HepG2 (cell line): ENCODE results near the gene HORMAD2. TPM values are rescaled to one million over a fixed set of nuclear protein-coding genes. Genes with fewer than 3 reads are reported as not detected.

Experiments used
- ATF3 ChIP-seq: sonication (generic); formaldehyde crosslinking; IDR thresholded peaks from 2 replicates; pipeline ENCODE4 v1.4.0; 2020; ENCODE audit warnings: missing genetic modification reagents
- CEBPB ChIP-seq: IDR thresholded peaks from 2 replicates; pipeline ENCODE4 v1.6.1; 2011; ENCODE audit warnings: low read depth, low read length, improper control_type of control experiment, borderline replicate concordance
- CEBPG ChIP-seq: IDR thresholded peaks from 2 replicates; pipeline ENCODE4 v1.6.1; 2016
- CHCHD3 ChIP-seq: sonication (generic); formaldehyde crosslinking; IDR thresholded peaks from 2 replicates; pipeline ENCODE4 v1.8.0; 2022; ENCODE audit warnings: mild to moderate bottlenecking, missing genetic modification reagents, moderate library complexity
- CREB1 ChIP-seq, 2 experiments: fragments of 450-650 bp in 1 of 2; IDR thresholded peaks; 2 replicates each; pipeline ENCODE4 v1.6.1; 2016 to 2017; ENCODE audit warnings: control low read depth in 1 of 2, mild to moderate bottlenecking in 1 of 2, missing compliant biosample characterization in 1 of 2, missing genetic modification characterization in 1 of 2
- ELF1 ChIP-seq: sonication (generic); formaldehyde crosslinking; IDR thresholded peaks from 2 replicates; pipeline ENCODE4 v1.4.0; 2020; ENCODE audit warnings: missing genetic modification reagents
- FOSL2 ChIP-seq: sonication (generic); formaldehyde crosslinking; IDR thresholded peaks from 2 replicates; pipeline ENCODE4 v1.4.0; 2020; ENCODE audit warnings: missing genetic modification reagents
- GABPB1 ChIP-seq: IDR thresholded peaks from 2 replicates; pipeline ENCODE4 v1.6.1; 2016; ENCODE audit warnings: mild to moderate bottlenecking, missing genetic modification reagents, moderate library complexity, missing compliant biosample characterization
- MAFG ChIP-seq: sonication (generic); formaldehyde crosslinking; IDR thresholded peaks from 2 replicates; pipeline ENCODE4 v1.5.1; 2020; ENCODE audit warnings: mild to moderate bottlenecking, missing genetic modification reagents
- MTA3 ChIP-seq: sonication (generic); formaldehyde crosslinking; IDR thresholded peaks from 2 replicates; pipeline ENCODE4 v1.4.0; 2020; ENCODE audit warnings: missing genetic modification reagents
- MXI1 ChIP-seq: IDR thresholded peaks from 3 replicates; pipeline ENCODE4 v1.6.1; 2012; ENCODE audit warnings: low read depth, low read length, inconsistent platforms, borderline replicate concordance
- SAP130 ChIP-seq: IDR thresholded peaks from 2 replicates; pipeline ENCODE4 v1.6.1; 2016; ENCODE audit warnings: low read depth
- SUZ12 ChIP-seq: fragments of 150-350 bp; IDR thresholded peaks from 2 replicates; pipeline ENCODE4 v1.6.1; 2014; ENCODE audit warnings: low read depth, low read length
- ZFP82 ChIP-seq: sonication (generic); formaldehyde crosslinking; IDR thresholded peaks from 2 replicates; pipeline ENCODE4 v1.5.1; 2020; ENCODE audit warnings: mild to moderate bottlenecking, missing genetic modification reagents, borderline replicate concordance
- ZNF720 ChIP-seq: sonication (generic); formaldehyde crosslinking; IDR thresholded peaks from 2 replicates; pipeline ENCODE4 v1.4.0; 2020; ENCODE audit warnings: missing genetic modification reagents
- ZNF777 ChIP-seq: sonication (generic); formaldehyde crosslinking; IDR thresholded peaks from 2 replicates; pipeline ENCODE4 v1.4.0; 2020; ENCODE audit warnings: missing genetic modification reagents
- ZSCAN22 ChIP-seq: sonication (generic); formaldehyde crosslinking; IDR thresholded peaks from 2 replicates; pipeline ENCODE4 v1.4.0; 2020; ENCODE audit warnings: mild to moderate bottlenecking, missing genetic modification reagents
- polyA plus RNA-seq, 8 experiments: library from polyadenylated mRNA; depleted of rRNA in 3 of 8; stranded (reverse) in 7 of 8; unstranded in 1 of 8; fragments of >200 nt; fragmentation: Illumina TruSeq in 4 of 8; extraction: Trizol in 4 of 8; gene quantifications; 2 replicates each; pipeline versions ENCODE4 v1.2.1 to v1.2.3, GENCODE V29; 2011 to 2016; ENCODE audit warnings: low read depth in 4 of 8, missing spikeins in 1 of 8, mixed read lengths in 1 of 8; ENCODE audit not compliant: insufficient read depth in 1 of 8
- total RNA-seq, 5 experiments: library from RNA; depleted of rRNA; stranded (reverse); fragments of >200 nt; fragmentation: Illumina TruSeq; extraction: Trizol; gene quantifications; 2 replicates each; pipeline ENCODE4 v1.2.3, GENCODE V29; 2016; ENCODE audit warnings: low read depth in 1 of 5
- TF ChIP-seq, protein P1 (sequence below), 2 experiments: fragments of 450-650 bp in 1 of 2; sonication (generic) in 1 of 2; formaldehyde crosslinking; IDR thresholded peaks; 2 replicates each; pipeline versions ENCODE4 v1.5.0 to v1.8.0; 2020 to 2022; ENCODE audit warnings: mild to moderate bottlenecking in 1 of 2, missing genetic modification reagents in 1 of 2

The HORMAD2 gene
- total and polyA plus RNA-seq, 2 of the 13 experiments (the other 11 are each of a cell fraction or from before 2014, with no cell fraction given): not detected

DNA sequence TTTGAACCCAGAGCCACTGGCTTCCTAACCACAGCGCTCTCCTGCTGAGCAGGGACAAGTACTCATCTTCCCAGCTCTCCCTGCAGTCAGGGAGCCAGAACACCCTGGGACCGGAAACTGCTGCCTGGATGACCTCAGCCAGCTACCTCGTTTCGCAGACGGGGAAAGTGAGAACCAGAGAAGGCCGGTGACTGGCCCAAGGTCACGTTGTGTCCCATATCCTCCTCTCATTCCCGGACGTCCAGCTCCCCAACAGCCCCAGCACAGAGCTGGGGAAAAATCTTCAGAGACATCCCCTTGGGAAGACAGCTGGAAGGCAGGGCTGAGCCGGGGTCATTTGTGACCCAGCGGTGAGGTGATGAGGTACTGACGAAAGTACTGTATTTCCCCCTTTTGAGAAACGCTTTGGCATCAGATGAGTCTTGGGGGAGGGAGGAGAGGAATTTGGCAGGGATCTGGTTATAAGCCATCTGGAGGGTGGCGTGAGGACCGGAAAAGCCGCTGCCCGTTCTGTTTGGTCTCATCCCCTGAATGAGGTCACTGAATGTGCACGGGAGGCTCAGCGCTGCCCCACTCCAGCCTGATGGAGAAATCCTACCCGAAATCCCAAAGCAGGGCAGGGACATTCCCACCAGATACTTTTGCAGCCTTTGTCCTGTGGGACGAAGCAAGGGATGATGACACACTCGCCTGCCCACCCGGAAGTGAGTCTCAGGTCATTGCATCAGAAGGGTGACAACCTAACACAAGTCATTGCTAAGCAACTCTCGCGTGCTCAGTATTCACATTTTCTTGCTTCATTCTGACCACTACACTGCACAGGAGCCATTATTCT is 125.2 kb downstream of the HORMAD2 start (continued):
- TF ChIP-seq CEBPG (CRISPR knock-in tag): peak; percentile 74
- no peak for TF ChIP-seq SUZ12
- TF ChIP-seq ATF3: peak; percentile 52; the same call in 1 of the 2 replicates
- TF ChIP-seq ZFP82 (CRISPR knock-in tag): no peak
- 0 out of 2 replicates have a peak, but pooled peaks have one; percentile 20 for TF ChIP-seq CREB1 (IDR thresholded peaks at IDR 0.05)
- no peak for TF ChIP-seq CREB1 (CRISPR knock-in tag; IDR thresholded peaks at IDR 0.05)
- TF ChIP-seq MAFG: no peak
- TF ChIP-seq GABPB1 (CRISPR knock-in tag): peak; percentile 46; the same call in 1 of the 2 replicates
- no peak for TF ChIP-seq MTA3 (CRISPR knock-in tag)
- TF ChIP-seq CHCHD3 (CRISPR knock-in tag): no peak
- TF ChIP-seq ZNF777 (CRISPR knock-in tag): no peak
- peak; percentile 59; the same call in 1 of the 2 replicates for TF ChIP-seq ELF1
- no peak for TF ChIP-seq ZNF720 (CRISPR knock-in tag)
- TF ChIP-seq MXI1: no peak
- peak; percentile 87 for TF ChIP-seq CEBPB
- no peak for TF ChIP-seq ZSCAN22 (CRISPR knock-in tag)
- TF ChIP-seq SAP130 (CRISPR knock-in tag): peak; percentile 29; the same call in 1 of the 2 replicates
- TF ChIP-seq, protein P1, sequence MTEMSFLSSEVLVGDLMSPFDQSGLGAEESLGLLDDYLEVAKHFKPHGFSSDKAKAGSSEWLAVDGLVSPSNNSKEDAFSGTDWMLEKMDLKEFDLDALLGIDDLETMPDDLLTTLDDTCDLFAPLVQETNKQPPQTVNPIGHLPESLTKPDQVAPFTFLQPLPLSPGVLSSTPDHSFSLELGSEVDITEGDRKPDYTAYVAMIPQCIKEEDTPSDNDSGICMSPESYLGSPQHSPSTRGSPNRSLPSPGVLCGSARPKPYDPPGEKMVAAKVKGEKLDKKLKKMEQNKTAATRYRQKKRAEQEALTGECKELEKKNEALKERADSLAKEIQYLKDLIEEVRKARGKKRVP (CRISPR knock-in tag; IDR thresholded peaks at IDR 0.05): peak in 1 of 2 experiments; percentile 90; a peak in 2 of 4 replicates
- TF ChIP-seq FOSL2 (CRISPR knock-in tag): peak; percentile 70
